ENCODE data around the gene SNX18. TPM values are rescaled to one million over a fixed set of nuclear protein-coding genes. Genes with fewer than 3 reads are reported as not detected.

SNX18 gene
- polyA plus RNA-seq, 1 of the 3 experiments (the other 2 are of a cell fraction): 4.6 TPM

DNA sequence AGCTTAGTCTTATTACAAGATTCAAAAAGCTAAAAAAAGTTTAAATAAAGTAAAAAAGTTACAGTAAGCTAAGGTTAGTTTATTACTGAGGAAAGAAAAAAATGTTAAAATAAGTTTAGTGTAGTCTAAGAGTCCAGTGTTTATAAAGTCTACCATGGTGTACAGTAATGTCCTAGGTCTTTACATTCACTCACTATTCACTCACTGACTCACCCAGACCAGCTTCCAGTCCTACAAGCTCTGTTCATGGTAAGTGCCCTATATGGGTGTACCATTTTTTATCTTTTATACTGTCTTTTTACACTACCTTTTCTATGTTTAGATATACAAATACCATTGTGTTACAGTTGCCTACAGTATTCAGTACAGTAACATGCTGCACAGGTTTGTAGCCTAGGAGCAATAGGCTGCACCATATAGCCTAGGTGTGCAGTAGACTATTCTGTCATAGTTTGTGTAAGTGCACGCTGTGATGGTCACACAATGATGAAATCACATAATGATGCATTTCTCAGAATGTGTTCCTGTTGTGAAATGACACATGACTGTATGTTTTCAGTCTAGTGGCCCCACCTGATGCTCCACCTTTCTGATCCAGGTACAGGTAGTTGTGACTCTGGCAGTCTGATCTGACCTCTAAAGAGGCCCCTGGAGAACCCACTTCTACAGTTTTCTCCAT, 45.7 kb downstream of the SNX18 start:
- WGBS (ENCODE audit: low lambda C conversion rate): 29% methylated on average over 1 of the region's 1 CpG
- no peak for DNase-seq
- Histone ChIP-seq H2AFZ (ENCODE audit: low read depth) (no peak overlapping the region), H3K9me3 (no peaks in the 10 kb centered on the region), H3K27ac (ENCODE audit: low read depth in 2 of 2, low read length in 1 of 2) (no peak overlapping the region), H3K9me2 (no peaks in the 10 kb centered on the region), H3K27me3 (ENCODE audit: insufficient read depth) (no peaks in the 10 kb centered on the region), H3K4me3 (ENCODE audit: low read depth in 2 of 2, low read length in 1 of 2) (no peak overlapping the region), H3K79me2 (ENCODE audit: insufficient read depth) (no peaks in the 10 kb centered on the region), H4K20me1 (ENCODE audit: insufficient read depth) (no peaks in the 10 kb centered on the region), H3K4me2 (no peak overlapping the region), H3K9ac (no peak overlapping the region), H3K4me1 (ENCODE audit: control insufficient read depth in 1 of 2, insufficient read depth in 2 of 2, low read depth in 1 of 2, low read length in 1 of 2) (no peaks in the 10 kb centered on the region), H3F3A (replicated peaks; ENCODE audit: insufficient read depth) (no peaks in the 10 kb centered on the region), H3K36me3 (replicated peaks in 1 of 2; ENCODE audit: control insufficient read depth in 1 of 2, insufficient read depth in 2 of 2, low read length in 1 of 2) (no peaks in the 10 kb centered on the region)
- ChIA-PET CTCF (interaction anchor here (0.9 to 1.7 kb wide), 2 partner anchors 46 to 282 kb away, joined by 3 to 6 read pairs; partner anchors contain the start of gene SNX18), POLR2A (no interaction called here)
- no peak for TF ChIP-seq CHD2 (IDR thresholded peaks at IDR 0.05; ENCODE audit: low read length, partially characterized antibody)
- TF ChIP-seq, protein P1, sequence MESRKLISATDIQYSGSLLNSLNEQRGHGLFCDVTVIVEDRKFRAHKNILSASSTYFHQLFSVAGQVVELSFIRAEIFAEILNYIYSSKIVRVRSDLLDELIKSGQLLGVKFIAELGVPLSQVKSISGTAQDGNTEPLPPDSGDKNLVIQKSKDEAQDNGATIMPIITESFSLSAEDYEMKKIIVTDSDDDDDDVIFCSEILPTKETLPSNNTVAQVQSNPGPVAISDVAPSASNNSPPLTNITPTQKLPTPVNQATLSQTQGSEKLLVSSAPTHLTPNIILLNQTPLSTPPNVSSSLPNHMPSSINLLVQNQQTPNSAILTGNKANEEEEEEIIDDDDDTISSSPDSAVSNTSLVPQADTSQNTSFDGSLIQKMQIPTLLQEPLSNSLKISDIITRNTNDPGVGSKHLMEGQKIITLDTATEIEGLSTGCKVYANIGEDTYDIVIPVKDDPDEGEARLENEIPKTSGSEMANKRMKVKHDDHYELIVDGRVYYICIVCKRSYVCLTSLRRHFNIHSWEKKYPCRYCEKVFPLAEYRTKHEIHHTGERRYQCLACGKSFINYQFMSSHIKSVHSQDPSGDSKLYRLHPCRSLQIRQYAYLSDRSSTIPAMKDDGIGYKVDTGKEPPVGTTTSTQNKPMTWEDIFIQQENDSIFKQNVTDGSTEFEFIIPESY (IDR thresholded peaks at IDR 0.05; ENCODE audit: borderline replicate concordance, low read depth): no peak
- TF ChIP-seq ELF1 (IDR thresholded peaks at IDR 0.05): no peak
- no peak for TF ChIP-seq SMC3 (IDR thresholded peaks at IDR 0.05; ENCODE audit: low read depth, low read length)
- TF ChIP-seq FOXJ3 (CRISPR knock-in tag; IDR thresholded peaks at IDR 0.05): no peak
- no peak for TF ChIP-seq JUND (IDR thresholded peaks at IDR 0.05)
- no peak for TF ChIP-seq MXI1 (IDR thresholded peaks at IDR 0.05; ENCODE audit: low read depth, low read length)
- TF ChIP-seq NFIC (IDR thresholded peaks at IDR 0.05; ENCODE audit: borderline replicate concordance): no peak
- no peak for TF ChIP-seq TEAD4 (IDR thresholded peaks at IDR 0.05; ENCODE audit: borderline replicate concordance, insufficient read depth)
- no peak for TF ChIP-seq TAF1 (IDR thresholded peaks at IDR 0.05; ENCODE audit: borderline replicate concordance, low read depth, low read length)
- no peak for TF ChIP-seq TCF12 (IDR thresholded peaks at IDR 0.05)

DNA sequence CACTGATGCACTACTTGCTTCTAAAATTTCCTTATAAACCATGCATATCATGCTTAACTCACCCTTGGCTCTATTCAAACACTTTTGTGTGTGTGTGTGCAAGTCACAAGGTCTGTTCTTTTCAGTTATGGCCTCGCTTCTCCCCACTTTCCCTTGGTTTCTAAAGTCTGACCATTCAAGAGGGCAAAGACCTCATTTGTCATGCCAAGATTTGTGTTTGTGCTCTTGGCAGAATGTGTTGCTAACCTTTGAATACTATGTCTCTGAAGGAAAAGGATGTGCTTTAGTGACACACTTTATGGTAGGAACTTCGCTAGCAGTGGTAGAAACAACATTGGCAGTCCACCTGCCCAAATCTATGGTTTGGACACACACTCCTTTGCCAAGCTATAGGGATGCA, 50.4 kb downstream of the SNX18 start:
- Histone ChIP-seq H3K9ac (no peak overlapping the region), H3K36me3 (replicated peaks in 1 of 2; ENCODE audit: control insufficient read depth in 1 of 2, insufficient read depth in 2 of 2, low read length in 1 of 2) (no peaks in the 10 kb centered on the region), H3K27ac (ENCODE audit: low read depth in 2 of 2, low read length in 1 of 2) (no peak overlapping the region), H3K4me2 (no peak overlapping the region), H3K4me3 (ENCODE audit: low read depth in 2 of 2, low read length in 1 of 2) (no peak overlapping the region), H3K79me2 (ENCODE audit: insufficient read depth) (no peaks in the 10 kb centered on the region), H3K27me3 (ENCODE audit: insufficient read depth) (no peaks in the 10 kb centered on the region), H3K9me2 (no peaks in the 10 kb centered on the region), H3F3A (replicated peaks; ENCODE audit: insufficient read depth) (no peaks in the 10 kb centered on the region), H3K9me3 (no peaks in the 10 kb centered on the region), H4K20me1 (ENCODE audit: insufficient read depth) (no peaks in the 10 kb centered on the region), H2AFZ (ENCODE audit: low read depth) (no peak overlapping the region), H3K4me1 (ENCODE audit: control insufficient read depth in 1 of 2, insufficient read depth in 2 of 2, low read depth in 1 of 2, low read length in 1 of 2) (no peaks in the 10 kb centered on the region)
- ChIA-PET POLR2A (no interaction called here), CTCF (no interaction called here)
- 19% methylated on average over 2 of the region's 2 CpGs for whole genome bisulfite sequencing (ENCODE audit: low lambda C conversion rate)
- DNase-seq: no peak
- TF ChIP-seq EP300 (IDR thresholded peaks at IDR 0.05; ENCODE audit: borderline replicate concordance in 1 of 2, low read depth in 1 of 2, low read length in 1 of 2) (no peak), JUND (IDR thresholded peaks at IDR 0.05) (no peak)
